HTERT RPE-1 (cell line): ENCODE data around the gene SYS1.
"Not testable (repeated sequence)": the region's sequence is repeated elsewhere in the genome, so short reads cannot be mapped to it uniquely, and the experiment has no call there.

Source experiments
- in situ Hi-C: fragments of 300-500 bp; cut with MboI; formaldehyde crosslinking; loops from 4 replicates; pipeline ENCODE4 v1.14.3; 2020; ENCODE audit warnings: low sequenced_read_pairs

Gene SYS1

GRCh38 chr20:45339799-45340198 is 23.2 kb upstream of the SYS1 start:
- in situ Hi-C loops = no loop called here

- in situ Hi-C loops = no loop called here
Measured at GRCh38 chr20:45340236-45340847, 22.6 kb upstream of the SYS1 start.

- in situ Hi-C loops = no loop called here
Measured at GRCh38 chr20:45340951-45341350, 22.0 kb upstream of the SYS1 start.

DNA sequence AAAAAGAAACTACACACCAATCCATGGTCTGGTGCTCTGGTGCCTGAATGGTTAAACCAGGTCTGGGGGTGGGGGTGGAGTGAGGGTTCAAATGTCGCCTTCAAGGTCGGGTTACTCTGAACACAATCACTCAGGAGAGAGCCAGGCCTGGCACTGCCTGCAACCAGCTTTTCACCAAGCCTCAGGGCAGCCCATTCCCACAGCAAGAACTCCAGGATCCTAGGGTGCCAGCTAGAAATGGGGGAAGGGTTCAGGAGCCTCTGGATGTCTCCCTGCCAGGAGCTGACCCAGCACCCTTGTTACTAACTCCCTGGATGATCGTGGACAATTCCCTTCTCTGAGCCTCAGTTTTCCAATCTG is 21.4 kb upstream of the SYS1 start:
- in situ Hi-C loops = no loop called here

GRCh38 chr20:45341939-45342854 is 20.8 kb upstream of the SYS1 start:
- in situ Hi-C loops = no loop called here

DNA sequence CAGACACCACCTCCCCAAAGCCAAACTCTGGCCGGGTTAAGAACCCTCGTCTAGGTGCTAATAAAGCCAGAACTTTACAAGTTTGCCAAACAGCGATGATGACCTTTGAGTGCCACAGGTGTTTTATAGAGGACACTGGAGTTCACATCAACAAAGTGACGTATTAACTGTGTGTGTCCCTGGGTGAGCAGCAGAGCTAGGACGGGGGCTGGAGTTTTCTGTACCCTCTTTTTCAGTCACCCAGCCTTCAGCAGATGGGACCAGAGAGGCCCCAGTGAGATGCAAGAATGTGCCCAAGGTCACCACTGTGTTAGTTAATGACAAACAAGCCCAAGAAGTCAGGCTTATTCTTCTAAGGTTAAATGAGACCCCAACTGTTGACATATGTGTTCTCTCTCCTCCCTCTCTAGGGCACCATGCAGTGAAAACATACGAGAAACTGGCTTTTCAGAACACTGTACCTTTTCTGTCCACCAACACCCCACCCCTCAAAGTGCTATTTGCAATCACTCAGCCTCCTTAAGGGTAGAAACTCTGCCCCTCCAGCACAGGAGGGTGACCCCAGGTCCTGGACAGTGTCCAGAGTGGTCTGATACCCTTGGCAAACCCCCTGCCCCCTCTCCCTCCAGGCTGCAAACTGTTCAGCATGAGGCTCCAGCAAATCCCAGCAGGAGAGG is 20.0 kb upstream of the SYS1 start:
- in situ Hi-C loops = no loop called here

DNA sequence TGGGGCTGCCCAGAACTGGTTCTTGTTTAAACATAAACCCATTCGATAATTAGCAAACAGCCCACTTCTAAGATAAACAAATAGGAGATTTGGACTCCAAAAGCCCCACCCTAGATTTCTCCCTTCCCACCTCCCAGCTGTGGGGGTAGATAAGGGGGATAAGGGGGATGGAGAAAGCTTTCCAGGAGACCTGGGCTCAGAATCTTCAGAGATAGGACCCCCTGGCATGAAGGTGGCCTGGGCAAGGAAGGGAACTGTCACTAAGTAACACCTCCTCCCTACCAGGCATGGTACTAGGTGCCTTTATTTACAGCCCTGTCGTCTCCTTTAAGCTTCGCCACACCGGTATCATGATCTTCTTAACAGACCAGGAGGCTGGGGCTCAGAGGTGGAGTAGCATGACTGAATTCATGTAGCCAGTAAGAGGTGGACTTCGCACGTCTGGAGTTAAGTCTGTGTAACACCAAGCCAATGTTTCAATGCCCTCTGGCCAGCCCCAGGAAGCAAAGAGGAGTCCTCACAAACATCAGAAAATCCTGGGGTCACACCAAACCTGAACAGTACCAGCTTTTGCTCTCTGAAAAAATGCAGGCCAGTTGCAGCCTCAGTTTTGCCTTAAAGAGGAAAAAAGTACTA is 19.3 kb upstream of the SYS1 start:
- in situ Hi-C loops = no loop called here

- in situ Hi-C loops = no loop called here
Measured at GRCh38 chr20:45344168-45344860, 18.6 kb upstream of the SYS1 start.

GRCh38 chr20:45345104-45345936 is 17.6 kb upstream of the SYS1 start:
- in situ Hi-C loops = no loop called here

GRCh38 chr20:45346291-45346718 is 16.7 kb upstream of the SYS1 start:
- in situ Hi-C loops = no loop called here

- in situ Hi-C loops = no loop called here
Measured at GRCh38 chr20:45346851-45347250, 16.1 kb upstream of the SYS1 start.

- in situ Hi-C loops = no loop called here
Measured at GRCh38 chr20:45347297-45347935, 15.5 kb upstream of the SYS1 start.

DNA sequence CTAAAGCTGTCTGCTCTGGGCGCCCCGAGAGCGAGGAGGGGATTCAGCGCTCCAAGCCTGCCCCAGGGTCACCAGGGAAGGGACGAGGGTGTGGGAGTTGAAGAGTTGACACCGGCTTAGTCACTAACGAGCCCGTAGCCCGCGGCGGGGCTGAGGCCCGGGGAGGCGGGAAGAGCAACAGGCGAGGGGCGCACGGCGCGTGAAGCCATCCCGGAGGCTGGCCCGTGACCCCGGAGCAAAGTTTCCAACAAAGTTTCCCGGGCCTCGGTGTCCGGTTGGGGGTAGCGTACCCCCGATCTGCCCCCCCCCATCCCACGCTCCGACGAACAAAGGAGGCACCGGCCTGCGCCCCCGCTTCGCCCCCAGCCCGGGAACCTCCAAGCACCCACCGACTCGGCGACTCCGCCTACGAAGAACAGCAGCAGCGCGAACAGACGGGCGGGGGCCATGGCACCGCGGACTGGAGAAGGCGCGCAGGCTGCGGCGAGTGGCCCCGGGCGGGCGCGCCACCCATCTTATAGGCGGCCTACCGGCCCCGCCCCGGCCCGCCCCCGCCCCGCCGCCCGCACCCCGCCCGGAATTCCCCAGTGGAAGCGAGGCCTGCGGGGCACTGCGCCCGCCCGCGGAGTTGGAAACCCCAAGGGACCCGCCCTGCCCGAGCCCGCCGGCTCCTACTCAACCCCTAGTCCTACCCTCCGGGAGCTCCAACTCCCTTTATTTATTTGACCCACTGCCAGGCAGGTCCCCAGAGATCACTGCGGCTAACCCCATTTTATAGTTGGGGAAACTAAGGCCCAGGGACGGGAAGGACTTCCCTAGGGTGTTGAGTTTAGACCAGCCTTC is 14.8 kb upstream of the SYS1 start, which contains the start of gene SDC4:
Gene SDC4, minus strand, starts transcription at position 489 of the 843 bp plus-strand sequence. Its CDS starts 40 bp downstream, at position 449.
- in situ Hi-C loops = no loop called here

GRCh38 chr20:45350217-45350616 is 12.7 kb upstream of the SYS1 start:
- in situ Hi-C loops = no loop called here

DNA sequence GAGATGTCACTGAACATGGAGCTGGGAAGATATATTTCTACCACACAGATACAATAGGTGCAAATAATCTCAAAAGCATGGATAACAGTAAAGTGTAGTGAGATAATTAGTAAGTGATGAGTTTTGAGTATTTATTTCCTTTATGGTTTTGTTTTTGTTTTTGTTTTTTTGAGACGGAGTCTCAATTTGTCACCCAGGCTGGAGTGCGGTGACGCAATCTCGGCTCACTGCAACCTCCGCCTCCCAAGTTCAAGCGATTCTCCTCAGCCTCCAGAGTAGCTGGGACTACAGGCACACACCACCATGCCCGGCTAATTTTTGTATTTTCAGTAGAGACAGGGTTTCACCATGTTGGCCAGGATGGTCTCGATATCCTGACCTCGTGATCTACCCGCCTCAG is 12.2 kb upstream of the SYS1 start:
- in situ Hi-C loops = not testable (repeated sequence)

DNA sequence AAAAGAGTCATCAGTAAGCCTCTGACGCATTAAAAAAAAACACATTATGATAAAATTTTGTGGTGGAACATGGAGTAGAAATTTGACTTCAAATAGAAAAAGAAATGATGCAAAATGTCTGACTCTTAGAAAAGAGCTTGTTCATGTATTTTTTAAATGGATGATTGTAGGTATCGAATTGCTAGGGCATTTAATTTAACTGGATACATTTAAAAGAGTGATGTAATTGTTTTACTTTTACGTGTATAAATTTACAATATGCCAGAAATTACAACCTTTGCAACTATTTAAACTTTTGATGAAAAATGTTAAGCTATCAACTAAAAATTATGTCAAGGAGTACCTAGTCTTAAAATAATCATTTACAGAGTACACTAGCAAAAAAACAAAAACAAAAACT is 10.2 kb upstream of the SYS1 start:
- in situ Hi-C loops = no loop called here

GRCh38 chr20:45353746-45354145 is 9.2 kb upstream of the SYS1 start:
- in situ Hi-C loops = no loop called here

GRCh38 chr20:45354423-45355208 is 8.3 kb upstream of the SYS1 start:
- in situ Hi-C loops = no loop called here
